ENCODE data around the gene RAPGEF1.

The RAPGEF1 gene

GRCh38 chr9:131703697-131704096, 36.2 kb downstream of the RAPGEF1 start:
- no peaks in the 10 kb centered on the region for H3K27me3 ChIP-seq (replicated peaks; ENCODE audit: control insufficient read depth, insufficient read depth, low read length)
- H3K36me3 ChIP-seq (ENCODE audit: control insufficient read depth, insufficient read depth, low read length, severe bottlenecking) = no peaks in the 10 kb centered on the region
- no peak for DNase-seq (ENCODE audit: low read depth)
- peak overlapping the region; percentile 49 for H3K9ac ChIP-seq (ENCODE audit: low read length)
- no peaks in the 10 kb centered on the region for H3K9me3 ChIP-seq (ENCODE audit: control insufficient read depth, low read length)
- H3K4me3 ChIP-seq (ENCODE audit: low read length) = no peak overlapping the region
- peaks cover 51% of the 10 kb centered on the region for H3K4me1 ChIP-seq (ENCODE audit: control insufficient read depth, insufficient read depth, low read length)

GRCh38 chr9:131702911-131703310, 37.0 kb downstream of the RAPGEF1 start:
- Histone ChIP-seq H3K4me3 (ENCODE audit: low read length) (no peak overlapping the region), H3K36me3 (ENCODE audit: control insufficient read depth, insufficient read depth, low read length, severe bottlenecking) (no peaks in the 10 kb centered on the region), H3K9me3 (ENCODE audit: control insufficient read depth, low read length) (no peaks in the 10 kb centered on the region), H3K27me3 (replicated peaks; ENCODE audit: control insufficient read depth, insufficient read depth, low read length) (no peaks in the 10 kb centered on the region), H3K4me1 (ENCODE audit: control insufficient read depth, insufficient read depth, low read length) (peaks cover 43% of the 10 kb centered on the region), H3K9ac (ENCODE audit: low read length) (no peak overlapping the region)
- DNase-seq (ENCODE audit: low read depth) = no peak

- H3K36me3 ChIP-seq (ENCODE audit: control insufficient read depth, insufficient read depth, low read length, severe bottlenecking) = no peaks in the 10 kb centered on the region
- H3K9ac ChIP-seq (ENCODE audit: low read length) = no peak overlapping the region
- no peak overlapping the region for H3K4me3 ChIP-seq (ENCODE audit: low read length)
- no peak for DNase-seq (ENCODE audit: low read depth)
- no peaks in the 10 kb centered on the region for H3K27me3 ChIP-seq (replicated peaks; ENCODE audit: control insufficient read depth, insufficient read depth, low read length)
- no peaks in the 10 kb centered on the region for H3K9me3 ChIP-seq (ENCODE audit: control insufficient read depth, low read length)
- H3K4me1 ChIP-seq (ENCODE audit: control insufficient read depth, insufficient read depth, low read length) = peaks cover 39% of the 10 kb centered on the region
Measured at GRCh38 chr9:131701789-131702337, 38.0 kb downstream of the RAPGEF1 start.

- Histone ChIP-seq H3K27me3 (replicated peaks; ENCODE audit: control insufficient read depth, insufficient read depth, low read length) (no peaks in the 10 kb centered on the region), H3K4me3 (ENCODE audit: low read length) (no peak overlapping the region), H3K4me1 (ENCODE audit: control insufficient read depth, insufficient read depth, low read length) (peaks cover 38% of the 10 kb centered on the region), H3K9ac (ENCODE audit: low read length) (no peak overlapping the region), H3K9me3 (ENCODE audit: control insufficient read depth, low read length) (no peaks in the 10 kb centered on the region), H3K36me3 (ENCODE audit: control insufficient read depth, insufficient read depth, low read length, severe bottlenecking) (no peaks in the 10 kb centered on the region)
- no peak for DNase-seq (ENCODE audit: low read depth)
Measured at GRCh38 chr9:131701436-131701781, 38.5 kb downstream of the RAPGEF1 start.

- H3K36me3 ChIP-seq (ENCODE audit: control insufficient read depth, insufficient read depth, low read length, severe bottlenecking) = no peaks in the 10 kb centered on the region
- peaks cover 34% of the 10 kb centered on the region for H3K4me1 ChIP-seq (ENCODE audit: control insufficient read depth, insufficient read depth, low read length)
- no peaks in the 10 kb centered on the region for H3K9me3 ChIP-seq (ENCODE audit: control insufficient read depth, low read length)
- no peak for DNase-seq (ENCODE audit: low read depth)
- no peak overlapping the region for H3K4me3 ChIP-seq (ENCODE audit: low read length)
- H3K9ac ChIP-seq (ENCODE audit: low read length) = no peak overlapping the region
- H3K27me3 ChIP-seq (replicated peaks; ENCODE audit: control insufficient read depth, insufficient read depth, low read length) = no peaks in the 10 kb centered on the region
Measured at GRCh38 chr9:131700765-131701435, 39.0 kb downstream of the RAPGEF1 start.

GRCh38 chr9:131700076-131700475, 39.8 kb downstream of the RAPGEF1 start:
- Histone ChIP-seq H3K9me3 (ENCODE audit: control insufficient read depth, low read length) (no peaks in the 10 kb centered on the region), H3K27me3 (replicated peaks; ENCODE audit: control insufficient read depth, insufficient read depth, low read length) (no peaks in the 10 kb centered on the region), H3K4me1 (ENCODE audit: control insufficient read depth, insufficient read depth, low read length) (peaks cover 26% of the 10 kb centered on the region), H3K4me3 (ENCODE audit: low read length) (no peak overlapping the region), H3K36me3 (ENCODE audit: control insufficient read depth, insufficient read depth, low read length, severe bottlenecking) (no peaks in the 10 kb centered on the region), H3K9ac (ENCODE audit: low read length) (no peak overlapping the region)
- no peak for DNase-seq (ENCODE audit: low read depth)

- Histone ChIP-seq H3K4me1 (ENCODE audit: control insufficient read depth, insufficient read depth, low read length) (peaks cover 16% of the 10 kb centered on the region), H3K36me3 (ENCODE audit: control insufficient read depth, insufficient read depth, low read length, severe bottlenecking) (no peaks in the 10 kb centered on the region), H3K4me3 (ENCODE audit: low read length) (no peak overlapping the region), H3K27me3 (replicated peaks; ENCODE audit: control insufficient read depth, insufficient read depth, low read length) (no peaks in the 10 kb centered on the region), H3K9me3 (ENCODE audit: control insufficient read depth, low read length) (no peaks in the 10 kb centered on the region), H3K9ac (ENCODE audit: low read length) (no peak overlapping the region)
- DNase-seq (ENCODE audit: low read depth) = no peak
Measured at GRCh38 chr9:131698618-131698985, 41.3 kb downstream of the RAPGEF1 start.

GRCh38 chr9:131697908-131698617, 41.8 kb downstream of the RAPGEF1 start:
- no peaks in the 10 kb centered on the region for H3K27me3 ChIP-seq (replicated peaks; ENCODE audit: control insufficient read depth, insufficient read depth, low read length)
- H3K36me3 ChIP-seq (ENCODE audit: control insufficient read depth, insufficient read depth, low read length, severe bottlenecking) = no peaks in the 10 kb centered on the region
- H3K4me3 ChIP-seq (ENCODE audit: low read length) = no peak overlapping the region
- peaks cover 19% of the 10 kb centered on the region for H3K4me1 ChIP-seq (ENCODE audit: control insufficient read depth, insufficient read depth, low read length)
- H3K9ac ChIP-seq (ENCODE audit: low read length) = no peak overlapping the region
- DNase-seq (ENCODE audit: low read depth) = no peak
- H3K9me3 ChIP-seq (ENCODE audit: control insufficient read depth, low read length) = no peaks in the 10 kb centered on the region

- H3K4me3 ChIP-seq (ENCODE audit: low read length) = no peak overlapping the region
- no peaks in the 10 kb centered on the region for H3K9me3 ChIP-seq (ENCODE audit: control insufficient read depth, low read length)
- no peaks in the 10 kb centered on the region for H3K36me3 ChIP-seq (ENCODE audit: control insufficient read depth, insufficient read depth, low read length, severe bottlenecking)
- no peaks in the 10 kb centered on the region for H3K27me3 ChIP-seq (replicated peaks; ENCODE audit: control insufficient read depth, insufficient read depth, low read length)
- peaks cover 29% of the 10 kb centered on the region for H3K4me1 ChIP-seq (ENCODE audit: control insufficient read depth, insufficient read depth, low read length)
- DNase-seq (ENCODE audit: low read depth) = peak; percentile 14
- H3K9ac ChIP-seq (ENCODE audit: low read length) = no peak overlapping the region
Measured at GRCh38 chr9:131697097-131697496, 42.8 kb downstream of the RAPGEF1 start.

GRCh38 chr9:131695836-131696460, 43.9 kb downstream of the RAPGEF1 start:
- H3K4me3 ChIP-seq (ENCODE audit: low read length) = no peak overlapping the region
- H3K9me3 ChIP-seq (ENCODE audit: control insufficient read depth, low read length) = no peaks in the 10 kb centered on the region
- H3K9ac ChIP-seq (ENCODE audit: low read length) = no peak overlapping the region
- H3K36me3 ChIP-seq (ENCODE audit: control insufficient read depth, insufficient read depth, low read length, severe bottlenecking) = no peaks in the 10 kb centered on the region
- H3K4me1 ChIP-seq (ENCODE audit: control insufficient read depth, insufficient read depth, low read length) = peaks cover 32% of the 10 kb centered on the region
- H3K27me3 ChIP-seq (replicated peaks; ENCODE audit: control insufficient read depth, insufficient read depth, low read length) = no peaks in the 10 kb centered on the region
- no peak for DNase-seq (ENCODE audit: low read depth)

GRCh38 chr9:131695366-131695765, 44.5 kb downstream of the RAPGEF1 start:
- no peak for DNase-seq (ENCODE audit: low read depth)
- H3K4me1 ChIP-seq (ENCODE audit: control insufficient read depth, insufficient read depth, low read length) = peaks cover 32% of the 10 kb centered on the region
- H3K9ac ChIP-seq (ENCODE audit: low read length) = no peak overlapping the region
- H3K27me3 ChIP-seq (replicated peaks; ENCODE audit: control insufficient read depth, insufficient read depth, low read length) = no peaks in the 10 kb centered on the region
- H3K9me3 ChIP-seq (ENCODE audit: control insufficient read depth, low read length) = no peaks in the 10 kb centered on the region
- H3K36me3 ChIP-seq (ENCODE audit: control insufficient read depth, insufficient read depth, low read length, severe bottlenecking) = no peaks in the 10 kb centered on the region
- no peak overlapping the region for H3K4me3 ChIP-seq (ENCODE audit: low read length)
